Stomach (tissue), 9 donors: Measurements from ENCODE around the gene R3HDM1. TPM values are rescaled to one million over a fixed set of nuclear protein-coding genes. Genes with fewer than 3 reads are reported as not detected.

Experiments used
- DNase-seq, 2 donors: peaks; one replicate each; pipeline versions ENCODE4 v3.0.0 to v3.0.0-alpha.2; 2013 to 2019
- H3K27ac ChIP-seq, 5 donors: fragments of 200-600 bp in 4 of 5; sonication (generic) in 4 of 5; one replicate each; pipeline ENCODE4 v1.5.1; 2013 to 2019; ENCODE audit warnings: mild to moderate bottlenecking in 1 of 5, moderate library complexity in 1 of 5
- H3K27me3 ChIP-seq, 3 donors: fragments of 200-600 bp; sonication (generic); one replicate each; pipeline ENCODE4 v1.5.1; 2017 to 2019; ENCODE audit warnings: mixed run types in 1 of 3
- H3K36me3 ChIP-seq, 4 donors: fragments of 200-600 bp; sonication (generic); 1 replicate in 3 of 4; 2 replicates in 1 of 4; pipeline ENCODE4 v1.5.1; 2016 to 2019
- H3K4me1 ChIP-seq, 4 donors: fragments of 200-600 bp; sonication (generic); one replicate each; pipeline ENCODE4 v1.5.1; 2016 to 2019
- H3K4me3 ChIP-seq, 4 donors: fragments of 200-600 bp; sonication (generic) in 3 of 4; one replicate each; pipeline ENCODE4 v1.5.1; 2016 to 2019; ENCODE audit warnings: mild to moderate bottlenecking in 1 of 4
- H3K9me3 ChIP-seq, 4 donors: fragments of 200-600 bp; sonication (generic); one replicate each; pipeline ENCODE4 v1.5.1; 2016 to 2019
- EP300 ChIP-seq: sonication (generic); formaldehyde crosslinking; IDR thresholded peaks from one replicate; pipeline ENCODE4 v1.6.1; 2017; ENCODE audit warnings: antibody characterized with exemption
- POLR2A ChIP-seq, 4 donors: fragments of 450-650 bp; IDR thresholded peaks; one replicate each; pipeline ENCODE4 v1.6.1; 2016; ENCODE audit warnings: antibody characterized with exemption in 4 of 4, control low read depth in 2 of 4, mild to moderate bottlenecking in 1 of 4, moderate library complexity in 1 of 4
- POLR2AphosphoS5 ChIP-seq, 3 donors: sonication (generic); formaldehyde crosslinking; IDR thresholded peaks; one replicate each; pipeline ENCODE4 v1.6.1; 2016; ENCODE audit warnings: antibody characterized with exemption in 3 of 3
- WGBS, 5 donors: extraction: QIAGEN DNeasy Blood & Tissue Kit in 3 of 5; methylation state at CpG; one replicate each; pipeline versions ENCODE4 v1.1.5 to v1.1.7; 2013 to 2018; 5-methylcytosine and 5-hydroxymethylcytosine counted together
- intact Hi-C: fragments of 100-400 bp; cut with DNase I; formaldehyde crosslinking; loops from one replicate; pipeline ENCODE4 v1.15.1; 2023; ENCODE audit warnings: low total_unique reads
- polyA plus RNA-seq, 3 donors: library from polyadenylated mRNA; stranded (reverse); fragments of 200-250 nt; gene quantifications; one replicate each; pipeline ENCODE4 v1.2.3, GENCODE V29; 2013
- small RNA-seq, 4 donors: library from RNA; depleted of rRNA; stranded (forward); fragments of <200 nt; gene quantifications; one replicate each; pipeline ENCODE3, GENCODE V24; 2016
- total RNA-seq, 5 donors: library from RNA; depleted of rRNA; stranded (reverse); fragments of >200 nt; gene quantifications; one replicate each; pipeline versions ENCODE4 v1.1.0 to v1.2.3, GENCODE V29; 2014 to 2016
- TF ChIP-seq, protein P1 (sequence below), 7 experiments: fragments of 450-650 bp in 4 of 7; fragments of 200-600 bp in 3 of 7; sonication (generic) in 3 of 7; IDR thresholded peaks; one replicate each; pipeline ENCODE4 v1.5.1; 2016 to 2019; ENCODE audit warnings: antibody characterized with exemption in 7 of 7, control low read depth in 2 of 7, mild to moderate bottlenecking in 1 of 7
- donor health status: healthy with polysubstance abuse.
- donor health status: Bipolar disorder and iron deficiency.
- donor health status: healthy.

The R3HDM1 gene
- total and polyA plus RNA-seq, 8 donors: 5.7 to 34.3 (median 12.8) TPM

DNA sequence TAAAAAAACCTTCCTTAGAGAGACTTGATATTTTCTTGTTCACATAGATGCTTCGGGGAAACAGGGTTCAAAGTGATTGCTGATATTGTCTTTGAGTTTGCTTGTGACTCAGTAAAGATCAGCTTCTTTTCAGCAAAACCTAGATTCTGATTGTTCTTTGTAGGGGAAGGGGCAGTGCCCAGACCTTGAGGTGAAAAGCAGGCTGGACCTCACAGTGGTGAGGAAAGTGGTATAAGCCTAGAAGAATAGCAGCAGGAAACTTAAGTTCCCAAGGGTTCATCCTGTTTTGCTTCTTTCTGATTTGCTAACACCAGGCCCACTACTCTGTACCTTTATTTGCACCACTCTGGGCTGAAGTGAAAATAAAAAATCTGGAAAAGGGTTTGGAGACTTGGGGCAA is 231.2 kb downstream of the R3HDM1 start:
- Histone ChIP-seq H3K27me3 (no peaks in the 10 kb centered on the region), H3K4me1 (no peaks in the 10 kb centered on the region), H3K9me3 (peaks cover 0 to 4% (median 1%) of the 10 kb centered on the region in 4 donors), H3K4me3 (no peak overlapping the region), H3K27ac (no peak overlapping the region), H3K36me3 (peaks cover 50 to 100% (median 100%) of the 10 kb centered on the region in 4 donors)
- TF ChIP-seq POLR2AphosphoS5 (IDR thresholded peaks at IDR 0.05) (no peak), POLR2A (IDR thresholded peaks at IDR 0.05) (no peak), EP300 (no peak)
- TF ChIP-seq, protein P1, sequence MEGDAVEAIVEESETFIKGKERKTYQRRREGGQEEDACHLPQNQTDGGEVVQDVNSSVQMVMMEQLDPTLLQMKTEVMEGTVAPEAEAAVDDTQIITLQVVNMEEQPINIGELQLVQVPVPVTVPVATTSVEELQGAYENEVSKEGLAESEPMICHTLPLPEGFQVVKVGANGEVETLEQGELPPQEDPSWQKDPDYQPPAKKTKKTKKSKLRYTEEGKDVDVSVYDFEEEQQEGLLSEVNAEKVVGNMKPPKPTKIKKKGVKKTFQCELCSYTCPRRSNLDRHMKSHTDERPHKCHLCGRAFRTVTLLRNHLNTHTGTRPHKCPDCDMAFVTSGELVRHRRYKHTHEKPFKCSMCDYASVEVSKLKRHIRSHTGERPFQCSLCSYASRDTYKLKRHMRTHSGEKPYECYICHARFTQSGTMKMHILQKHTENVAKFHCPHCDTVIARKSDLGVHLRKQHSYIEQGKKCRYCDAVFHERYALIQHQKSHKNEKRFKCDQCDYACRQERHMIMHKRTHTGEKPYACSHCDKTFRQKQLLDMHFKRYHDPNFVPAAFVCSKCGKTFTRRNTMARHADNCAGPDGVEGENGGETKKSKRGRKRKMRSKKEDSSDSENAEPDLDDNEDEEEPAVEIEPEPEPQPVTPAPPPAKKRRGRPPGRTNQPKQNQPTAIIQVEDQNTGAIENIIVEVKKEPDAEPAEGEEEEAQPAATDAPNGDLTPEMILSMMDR (IDR thresholded peaks at IDR 0.05): no peak
- DNase-seq: no peak
- 87 to 100% (median 93%) methylated on average over 1 of the region's 1 CpG for WGBS, 5 donors
- intact Hi-C loops: loop anchor here (5.0 kb wide), 1 partner anchor 600 kb away; no protein-coding TSS in a partner anchor

DNA sequence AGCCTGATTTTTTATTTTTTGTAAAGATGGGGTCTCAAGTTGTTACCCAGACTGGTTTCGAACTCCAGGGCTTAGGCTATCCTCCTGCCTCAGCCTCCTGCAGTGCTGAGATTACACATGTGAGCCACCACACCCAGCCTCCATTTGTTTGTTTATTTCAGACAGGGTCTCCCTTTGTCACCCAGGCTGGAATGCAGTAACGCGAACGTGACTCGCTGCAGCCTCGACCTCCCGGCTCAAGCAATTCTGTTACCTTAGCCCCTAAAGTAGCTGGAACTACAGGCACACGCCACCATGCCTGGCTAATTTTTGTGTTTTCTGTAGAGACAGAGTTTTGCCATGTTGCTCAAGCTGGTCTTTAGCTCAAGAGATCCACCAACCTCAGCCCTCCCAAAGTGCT is 237.6 kb downstream of the R3HDM1 start:
- no peak overlapping the region for H3K27ac ChIP-seq
- peaks cover 60 to 100% (median 100%) of the 10 kb centered on the region in 4 donors for H3K36me3 ChIP-seq
- H3K27me3 ChIP-seq: no peaks in the 10 kb centered on the region
- H3K4me1 ChIP-seq: no peaks in the 10 kb centered on the region
- no peak for DNase-seq
- no peaks in the 10 kb centered on the region for H3K9me3 ChIP-seq
- WGBS, 5 donors: 91 to 97% (median 95%) methylated on average over 8 of the region's 8 CpGs
- no peak for TF ChIP-seq EP300
- TF ChIP-seq, protein P1 (IDR thresholded peaks at IDR 0.05): no peak
- H3K4me3 ChIP-seq: no peak overlapping the region
- intact Hi-C loops: no loop called here

DNA sequence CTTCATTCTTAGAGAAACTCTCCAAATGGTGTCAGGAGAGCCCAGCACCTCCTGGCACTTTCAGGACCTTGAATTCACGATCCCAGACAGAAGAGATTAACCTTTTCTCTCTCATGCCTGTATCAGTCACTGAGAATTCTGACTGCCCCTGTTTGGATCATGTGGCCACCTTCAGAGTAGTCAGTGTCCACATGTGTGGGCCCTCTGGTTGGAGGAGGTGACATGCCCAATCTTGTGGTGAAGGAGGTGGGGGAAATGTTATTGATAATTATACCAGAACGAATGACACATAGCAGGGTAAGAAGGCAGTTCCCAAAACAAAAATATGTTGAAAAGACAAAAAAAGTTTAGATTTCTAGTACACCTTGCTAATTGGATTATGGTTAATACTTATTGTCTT is 242.0 kb downstream of the R3HDM1 start:
- Histone ChIP-seq H3K9me3 (no peaks in the 10 kb centered on the region), H3K27ac (no peak overlapping the region), H3K36me3 (peaks cover 65 to 100% (median 100%) of the 10 kb centered on the region in 4 donors), H3K4me3 (no peak overlapping the region), H3K27me3 (no peaks in the 10 kb centered on the region), H3K4me1 (no peaks in the 10 kb centered on the region)
- DNase-seq: no peak
- intact Hi-C loops: no loop called here
- TF ChIP-seq EP300 (no peak), POLR2A (IDR thresholded peaks at IDR 0.05) (no peak), POLR2AphosphoS5 (IDR thresholded peaks at IDR 0.05) (no peak)
- TF ChIP-seq, protein P1 (IDR thresholded peaks at IDR 0.05): no peak
- 86 to 92% (median 90%) methylated on average over 2 of the region's 2 CpGs for WGBS, 5 donors

DNA sequence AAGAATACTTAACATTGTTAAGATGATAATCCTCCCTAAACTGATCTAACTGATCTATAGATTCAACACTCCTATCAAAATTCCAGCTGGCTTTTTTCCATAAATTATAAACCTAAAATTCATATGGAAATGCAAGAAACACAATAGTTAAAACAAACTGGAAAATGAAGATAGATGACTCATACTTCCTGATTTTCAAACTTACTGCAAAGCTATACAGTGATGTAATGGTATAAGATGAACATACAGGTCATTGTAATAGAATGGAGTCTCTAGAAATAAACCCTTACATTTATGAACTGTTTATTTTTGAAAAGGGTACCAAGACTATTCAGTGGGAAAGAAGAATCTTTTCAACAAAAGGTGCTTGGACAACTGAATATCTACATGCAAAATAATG is 242.6 kb downstream of the R3HDM1 start:
- H3K9me3 ChIP-seq: no peaks in the 10 kb centered on the region
- no peaks in the 10 kb centered on the region for H3K27me3 ChIP-seq
- intact Hi-C loops: no loop called here
- no peaks in the 10 kb centered on the region for H3K4me1 ChIP-seq
- H3K27ac ChIP-seq: no peak overlapping the region
- H3K4me3 ChIP-seq: no peak overlapping the region
- TF ChIP-seq, protein P1 (IDR thresholded peaks at IDR 0.05): no peak
- TF ChIP-seq EP300 (no peak), POLR2A (IDR thresholded peaks at IDR 0.05) (no peak), POLR2AphosphoS5 (IDR thresholded peaks at IDR 0.05) (no peak)
- peaks cover 66 to 100% (median 100%) of the 10 kb centered on the region in 4 donors for H3K36me3 ChIP-seq
- no peak for DNase-seq

Small RNAs within 50 kb of the gene (small RNA-seq; reads per million reads assigned to genes)
- gene MIR128-1 (6.1 to 11.1 (median 9.7) reads per million in 4 donors), gene RNU6-512P (0 reads per million in 4 donors)

Other genes with a start within 250 kb of the R3HDM1 start
- gene ZRANB3, start 266 bp upstream of the R3HDM1 start, total RNA-seq: 10 to 100 TPM in 1 of 5 donors, 1 to 10 TPM in 3, under 1 TPM in 1; 0.87 to 16.3 (median 5.5) TPM
- gene ZRANB3, start 266 bp upstream of the R3HDM1 start, polyA plus RNA-seq: 1 to 10 TPM in 2 of 3 donors, under 1 TPM in 1; 1.00 to 1.7 (median 1.2) TPM
- gene UBXN4, start 210.4 kb downstream of the R3HDM1 start, total RNA-seq: 100 to 1,000 TPM in 2 of 5 donors, 10 to 100 TPM in 3; 18.8 to 296 (median 79.3) TPM
- 10 to 100 TPM; 25.6 to 39.9 (median 32.8) TPM for gene UBXN4, start 210.4 kb downstream of the R3HDM1 start, polyA plus RNA-seq